WTC11 (cell line): ENCODE results near the gene UBA1. TPM values are rescaled to one million over a fixed set of nuclear protein-coding genes. Genes with fewer than 3 reads are reported as not detected.

Source experiments
- ATAC-seq: fragments of 200-7000 bp; cut with Tn5 transposase; 2 replicates; pipeline ENCODE4 v1.10.0; 2021; ENCODE audit warnings: mild to moderate bottlenecking, moderate library complexity
- CTCF ChIA-PET: fragments of 300-600 bp; sonication (Branson Sonifier 250); formaldehyde crosslinking; loops from one replicate; lab custom pipeline; 2021; ENCODE audit warnings: antibody characterized with exemption; lab: Charles Lee
- POLR2A ChIA-PET: fragments of 350-600 bp; sonication (Branson Sonifier 250); formaldehyde crosslinking; loops from one replicate; lab custom pipeline; 2021; ENCODE audit warnings: antibody characterized with exemption; lab: Charles Lee
- DNase-seq: peaks from one replicate; pipeline ENCODE4 v3.0.0; 2021; ENCODE audit warnings: low spot score
- H3K27ac Mint-ChIP-seq: 2 replicates; pipeline ENCODE4 v1.8.0; 2021; ENCODE audit warnings: mixed read lengths
- H3K27me3 Mint-ChIP-seq: 2 replicates; pipeline ENCODE4 v1.8.0; 2021; ENCODE audit warnings: low read depth, mild to moderate bottlenecking, moderate library complexity, mixed read lengths
- H3K36me3 Mint-ChIP-seq: 2 replicates; pipeline ENCODE4 v1.8.0; 2021; ENCODE audit warnings: mixed read lengths
- H3K4me1 Mint-ChIP-seq: 2 replicates; pipeline ENCODE4 v1.8.0; 2022; ENCODE audit warnings: mixed read lengths
- H3K4me3 Mint-ChIP-seq: 2 replicates; pipeline ENCODE4 v1.8.0; 2021; ENCODE audit warnings: mild to moderate bottlenecking, moderate library complexity, mixed read lengths
- H3K9me3 Mint-ChIP-seq: 2 replicates; pipeline ENCODE4 v1.8.0; 2021; ENCODE audit warnings: mixed read lengths
- ARID4B ChIP-seq: sonication (generic); formaldehyde crosslinking; IDR thresholded peaks from 2 replicates; pipeline ENCODE4 v1.8.0; 2023; ENCODE audit warnings: missing genetic modification reagents, mild to moderate bottlenecking, borderline replicate concordance
- ATF3 ChIP-seq: sonication (generic); formaldehyde crosslinking; conservative IDR thresholded peaks from 2 replicates; pipeline ENCODE4 v1.8.1; 2022; ENCODE audit warnings: mild to moderate bottlenecking, missing genetic modification reagents
- CBFB ChIP-seq: sonication (generic); formaldehyde crosslinking; IDR thresholded peaks from 2 replicates; pipeline ENCODE4 v1.8.1; 2022; ENCODE audit warnings: mild to moderate bottlenecking, low read depth, missing genetic modification reagents
- FOXK1 ChIP-seq: sonication (generic); formaldehyde crosslinking; IDR thresholded peaks from 2 replicates; pipeline ENCODE4 v1.8.0; 2022; ENCODE audit warnings: mild to moderate bottlenecking, moderate library complexity, missing genetic modification reagents
- GABPB1 ChIP-seq: sonication (generic); formaldehyde crosslinking; IDR thresholded peaks from 2 replicates; pipeline ENCODE4 v1.8.1; 2023; ENCODE audit warnings: mild to moderate bottlenecking, missing genetic modification reagents
- GRHL2 ChIP-seq: fragments of 250-450 bp; sonication (Bioruptor Pico); IDR thresholded peaks from 2 replicates; pipeline ENCODE4 v1.8.0; 2022; ENCODE audit warnings: mild to moderate bottlenecking, moderate library complexity; ENCODE audit not compliant: insufficient replicate concordance, severe bottlenecking
- HMGXB4 ChIP-seq: sonication (generic); formaldehyde crosslinking; IDR thresholded peaks from 2 replicates; pipeline ENCODE4 v1.8.1; 2023; ENCODE audit warnings: mild to moderate bottlenecking, moderate library complexity, missing genetic modification reagents
- IRF1 ChIP-seq: sonication (generic); formaldehyde crosslinking; IDR thresholded peaks from 2 replicates; pipeline ENCODE4 v1.8.0; 2023; ENCODE audit warnings: missing genetic modification reagents
- IRF2 ChIP-seq: sonication (generic); formaldehyde crosslinking; IDR thresholded peaks from 2 replicates; pipeline ENCODE4 v1.8.0; 2022; ENCODE audit warnings: low read depth, missing genetic modification reagents, borderline replicate concordance
- JUN ChIP-seq: sonication (generic); formaldehyde crosslinking; IDR thresholded peaks from 2 replicates; pipeline ENCODE4 v1.8.0; 2023; ENCODE audit warnings: mild to moderate bottlenecking, missing genetic modification reagents
- KAT7 ChIP-seq: sonication (generic); formaldehyde crosslinking; IDR thresholded peaks from 2 replicates; pipeline ENCODE4 v1.8.1; 2023; ENCODE audit warnings: missing genetic modification reagents, mild to moderate bottlenecking, borderline replicate concordance
- NR3C1 ChIP-seq: sonication (generic); formaldehyde crosslinking; conservative IDR thresholded peaks from 2 replicates; pipeline ENCODE4 v1.8.1; 2023; ENCODE audit warnings: low read depth, mild to moderate bottlenecking, missing genetic modification reagents
- SMAD4 ChIP-seq: sonication (generic); formaldehyde crosslinking; IDR thresholded peaks from 2 replicates; pipeline ENCODE4 v1.8.0; 2022; ENCODE audit warnings: mild to moderate bottlenecking, missing genetic modification reagents
- SP1 ChIP-seq: sonication (generic); formaldehyde crosslinking; conservative IDR thresholded peaks from 2 replicates; pipeline ENCODE4 v1.8.1; 2022; ENCODE audit warnings: missing genetic modification reagents
- TCF7 ChIP-seq: sonication (generic); formaldehyde crosslinking; IDR thresholded peaks from 2 replicates; pipeline ENCODE4 v1.8.0; 2022; ENCODE audit warnings: mild to moderate bottlenecking, low read depth, missing genetic modification reagents, moderate library complexity
- TEAD1 ChIP-seq: sonication (generic); formaldehyde crosslinking; IDR thresholded peaks from 2 replicates; pipeline ENCODE4 v1.8.0; 2022; ENCODE audit warnings: mild to moderate bottlenecking, missing genetic modification reagents
- TP53 ChIP-seq: sonication (generic); formaldehyde crosslinking; IDR thresholded peaks from 2 replicates; pipeline ENCODE4 v1.8.1; 2023; ENCODE audit warnings: mild to moderate bottlenecking, missing genetic modification reagents
- USF2 ChIP-seq: sonication (generic); formaldehyde crosslinking; IDR thresholded peaks from 2 replicates; pipeline ENCODE4 v1.8.1; 2023; ENCODE audit warnings: mild to moderate bottlenecking, missing genetic modification reagents, moderate library complexity
- ZNF219 ChIP-seq: sonication (generic); formaldehyde crosslinking; IDR thresholded peaks from 2 replicates; pipeline ENCODE4 v1.8.0; 2023; ENCODE audit warnings: missing genetic modification reagents, mild to moderate bottlenecking, borderline replicate concordance
- total RNA-seq: library from RNA; stranded (reverse); gene quantifications from 3 replicates; pipeline ENCODE4 v1.2.3, GENCODE V29; 2021
- TF ChIP-seq, protein P1 (sequence below): sonication (generic); formaldehyde crosslinking; IDR thresholded peaks from 2 replicates; pipeline ENCODE4 v1.8.1; 2022; ENCODE audit warnings: mild to moderate bottlenecking, missing genetic modification reagents, moderate library complexity, borderline replicate concordance
- TF ChIP-seq, protein P2 (sequence below): sonication (generic); formaldehyde crosslinking; IDR thresholded peaks from 2 replicates; pipeline ENCODE4 v1.8.0; 2022; ENCODE audit warnings: mild to moderate bottlenecking, missing genetic modification reagents
- TF ChIP-seq, protein P3 (sequence below): sonication (generic); formaldehyde crosslinking; IDR thresholded peaks from 2 replicates; pipeline ENCODE4 v1.8.1; 2022; ENCODE audit warnings: mild to moderate bottlenecking, moderate library complexity, missing genetic modification reagents

The UBA1 gene
- total RNA-seq, 1 experiment from 2014 or later = 379 TPM

GRCh38 chrX:47185241-47185640 is 8.4 kb upstream of the UBA1 start:
- TF ChIP-seq ATF3 (no peak), SP1 (CRISPR knock-in tag) (no peak), GRHL2 (CRISPR knock-in tag) (no peak), IRF2 (CRISPR knock-in tag) (no peak), GABPB1 (CRISPR knock-in tag) (no peak), CBFB (CRISPR knock-in tag) (no peak)
- TF ChIP-seq, protein P1, sequence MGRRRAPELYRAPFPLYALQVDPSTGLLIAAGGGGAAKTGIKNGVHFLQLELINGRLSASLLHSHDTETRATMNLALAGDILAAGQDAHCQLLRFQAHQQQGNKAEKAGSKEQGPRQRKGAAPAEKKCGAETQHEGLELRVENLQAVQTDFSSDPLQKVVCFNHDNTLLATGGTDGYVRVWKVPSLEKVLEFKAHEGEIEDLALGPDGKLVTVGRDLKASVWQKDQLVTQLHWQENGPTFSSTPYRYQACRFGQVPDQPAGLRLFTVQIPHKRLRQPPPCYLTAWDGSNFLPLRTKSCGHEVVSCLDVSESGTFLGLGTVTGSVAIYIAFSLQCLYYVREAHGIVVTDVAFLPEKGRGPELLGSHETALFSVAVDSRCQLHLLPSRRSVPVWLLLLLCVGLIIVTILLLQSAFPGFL (CRISPR knock-in tag) = no peak
- ATAC-seq = no peak
- Mint-ChIP-seq H3K27ac (no peak overlapping the region), H3K36me3 (peaks cover 15% of the 10 kb centered on the region), H3K9me3 (no peaks in the 10 kb centered on the region), H3K4me3 (no peak overlapping the region), H3K27me3 (no peaks in the 10 kb centered on the region), H3K4me1 (peaks cover 3% of the 10 kb centered on the region)
- ChIA-PET POLR2A (no interaction called here), CTCF (no interaction called here)
- DNase-seq = no peak

GRCh38 chrX:47186096-47186740 is 7.4 kb upstream of the UBA1 start:
- TF ChIP-seq TCF7 (CRISPR knock-in tag) (no peak), TEAD1 (CRISPR knock-in tag) (no peak), TP53 (CRISPR knock-in tag) (no peak), HMGXB4 (CRISPR knock-in tag) (no peak), SMAD4 (CRISPR knock-in tag) (no peak), KAT7 (no peak), NR3C1 (CRISPR knock-in tag) (no peak), FOXK1 (CRISPR knock-in tag) (no peak), ZNF219 (CRISPR knock-in tag) (no peak), IRF2 (CRISPR knock-in tag) (no peak), JUN (CRISPR knock-in tag) (no peak), USF2 (no peak), ARID4B (no peak), IRF1 (CRISPR knock-in tag) (no peak)
- TF ChIP-seq, protein P2, sequence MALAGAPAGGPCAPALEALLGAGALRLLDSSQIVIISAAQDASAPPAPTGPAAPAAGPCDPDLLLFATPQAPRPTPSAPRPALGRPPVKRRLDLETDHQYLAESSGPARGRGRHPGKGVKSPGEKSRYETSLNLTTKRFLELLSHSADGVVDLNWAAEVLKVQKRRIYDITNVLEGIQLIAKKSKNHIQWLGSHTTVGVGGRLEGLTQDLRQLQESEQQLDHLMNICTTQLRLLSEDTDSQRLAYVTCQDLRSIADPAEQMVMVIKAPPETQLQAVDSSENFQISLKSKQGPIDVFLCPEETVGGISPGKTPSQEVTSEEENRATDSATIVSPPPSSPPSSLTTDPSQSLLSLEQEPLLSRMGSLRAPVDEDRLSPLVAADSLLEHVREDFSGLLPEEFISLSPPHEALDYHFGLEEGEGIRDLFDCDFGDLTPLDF (CRISPR knock-in tag) = no peak
- TF ChIP-seq, protein P3, sequence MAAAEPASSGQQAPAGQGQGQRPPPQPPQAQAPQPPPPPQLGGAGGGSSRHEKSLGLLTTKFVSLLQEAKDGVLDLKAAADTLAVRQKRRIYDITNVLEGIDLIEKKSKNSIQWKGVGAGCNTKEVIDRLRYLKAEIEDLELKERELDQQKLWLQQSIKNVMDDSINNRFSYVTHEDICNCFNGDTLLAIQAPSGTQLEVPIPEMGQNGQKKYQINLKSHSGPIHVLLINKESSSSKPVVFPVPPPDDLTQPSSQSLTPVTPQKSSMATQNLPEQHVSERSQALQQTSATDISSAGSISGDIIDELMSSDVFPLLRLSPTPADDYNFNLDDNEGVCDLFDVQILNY = no peak
- H3K4me1 Mint-ChIP-seq = peaks cover 6% of the 10 kb centered on the region
- H3K4me3 Mint-ChIP-seq = no peak overlapping the region
- H3K27ac Mint-ChIP-seq = no peak overlapping the region; the same call in 1 of the 2 replicates
- no peaks in the 10 kb centered on the region for H3K9me3 Mint-ChIP-seq
- H3K36me3 Mint-ChIP-seq = peaks cover 12% of the 10 kb centered on the region
- ChIA-PET CTCF (no interaction called here), POLR2A (no interaction called here)
- DNase-seq (no peak), ATAC-seq (no peak)
- H3K27me3 Mint-ChIP-seq = no peaks in the 10 kb centered on the region
